GM10847 (cell line): Measurements from ENCODE around the gene PLAAT3.

ENCODE experiments used
- POLR2A ChIP-seq: IDR thresholded peaks from 2 replicates; pipeline ENCODE4 v1.6.1; 2011; ENCODE audit not compliant: insufficient read length; ENCODE audit errors: extremely low read depth

PLAAT3 gene

GRCh38 chr11:63611395-63611747, 2.9 kb downstream of the PLAAT3 start:
- TF ChIP-seq POLR2A, result no peak

GRCh38 chr11:63610604-63611394, 3.4 kb downstream of the PLAAT3 start:
- TF ChIP-seq POLR2A, result no peak

- no peak for TF ChIP-seq POLR2A
Measured at GRCh38 chr11:63609971-63610580, 4.2 kb downstream of the PLAAT3 start.

- TF ChIP-seq POLR2A, result no peak
Measured at GRCh38 chr11:63609536-63609935, 4.7 kb downstream of the PLAAT3 start.

- no peak for TF ChIP-seq POLR2A
Measured at GRCh38 chr11:63608353-63609345, 5.6 kb downstream of the PLAAT3 start.

GRCh38 chr11:63603180-63603518, 11.1 kb downstream of the PLAAT3 start:
- no peak for TF ChIP-seq POLR2A

GRCh38 chr11:63599211-63600122, 14.8 kb downstream of the PLAAT3 start:
- TF ChIP-seq POLR2A, result no peak

GRCh38 chr11:63598556-63598955, 15.7 kb downstream of the PLAAT3 start:
- no peak for TF ChIP-seq POLR2A

- no peak for TF ChIP-seq POLR2A
Measured at GRCh38 chr11:63595296-63595695, 18.9 kb downstream of the PLAAT3 start.

GRCh38 chr11:63592975-63593395, 21.2 kb downstream of the PLAAT3 start:
- no peak for TF ChIP-seq POLR2A

- TF ChIP-seq POLR2A, result no peak
Measured at GRCh38 chr11:63590024-63590788, 24.0 kb downstream of the PLAAT3 start.

- TF ChIP-seq POLR2A, result no peak
Measured at GRCh38 chr11:63589000-63589399, 25.2 kb downstream of the PLAAT3 start.

GRCh38 chr11:63586451-63587166, 27.6 kb downstream of the PLAAT3 start:
- no peak for TF ChIP-seq POLR2A
